ENCODE measurements around the gene RPIA. TPM values are rescaled to one million over a fixed set of nuclear protein-coding genes. Genes with fewer than 3 reads are reported as not detected.

RPIA gene
- total RNA-seq, 2 experiments from 2014 or later = 31.6 to 68.1 TPM

GRCh38 chr2:88714667-88715066 lies 23.2 kb downstream of the RPIA start:
- Histone ChIP-seq H2AFZ (ENCODE audit: low read length) (no peak overlapping the region), H3K4me1 (ENCODE audit: insufficient read depth, low read length, poor library complexity, severe bottlenecking) (no peaks in the 10 kb centered on the region), H3K36me3 (ENCODE audit: insufficient read depth, low read length) (peaks cover 72% of the 10 kb centered on the region), H3K4me3 (ENCODE audit: low read depth, low read length, poor library complexity, severe bottlenecking) (no peak overlapping the region), H4K20me1 (ENCODE audit: insufficient read depth, low read length) (no peaks in the 10 kb centered on the region), H3K79me2 (ENCODE audit: insufficient read depth, low read depth, low read length) (peaks cover 3% of the 10 kb centered on the region; the same call in 1 of the 2 replicates), H3K4me2 (ENCODE audit: low read length) (no peak overlapping the region), H3K9me3 (ENCODE audit: low read length) (peaks cover 16% of the 10 kb centered on the region), H3K27ac (ENCODE audit: low read depth, low read length, poor library complexity, severe bottlenecking) (no peak overlapping the region), H3K9me2 (ENCODE audit: insufficient read depth, low read length) (no peaks in the 10 kb centered on the region)
- ChIA-PET POLR2A (interaction anchor here (1.3 kb wide), 1 partner anchor 12 kb away, joined by 3 read pairs; no protein-coding TSS in a partner anchor), CTCF (ENCODE audit: unreplicated experiment) (no interaction called here)
- no TSS peak for BruUV-seq (replicated peaks)
- intact Hi-C loops (cut with micrococcal nuclease; ENCODE audit: unreplicated experiment) = no loop called here
- TF ChIP-seq CTCF (conservative IDR thresholded peaks at IDR 0.05; ENCODE audit: low read length) (no peak), EZH2phosphoT487 (IDR thresholded peaks at IDR 0.05; ENCODE audit: borderline replicate concordance, low read depth, low read length) (no peak)
- no peak for DNase-seq (ENCODE audit: low spot score)

DNA sequence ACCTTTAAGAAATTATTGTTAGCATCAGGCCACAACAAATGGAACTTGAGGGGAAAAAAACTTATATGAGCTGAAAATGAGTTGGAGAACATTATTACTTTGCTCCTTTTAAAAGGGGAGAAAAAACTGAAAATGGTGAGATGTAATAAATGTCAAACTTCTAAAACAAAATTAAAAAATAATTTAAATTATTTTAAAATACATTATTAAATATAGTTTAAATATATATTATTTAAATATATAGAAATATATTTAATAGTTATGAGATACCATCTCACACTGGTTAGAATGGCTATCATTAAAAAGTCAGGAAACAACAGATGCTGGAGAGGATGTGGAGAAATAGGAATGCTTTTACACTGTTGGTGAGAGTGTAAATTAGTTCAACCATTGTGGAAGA lies 28.9 kb downstream of the RPIA start:
- H3K79me2 ChIP-seq (ENCODE audit: insufficient read depth, low read depth, low read length) = peaks cover 9% of the 10 kb centered on the region; the same call in 1 of the 2 replicates
- no peak overlapping the region for H3K4me2 ChIP-seq (ENCODE audit: low read length)
- no peak overlapping the region for H3K4me3 ChIP-seq (ENCODE audit: low read depth, low read length, poor library complexity, severe bottlenecking)
- ChIA-PET CTCF (ENCODE audit: unreplicated experiment) (no interaction called here), POLR2A (no interaction called here)
- no peaks in the 10 kb centered on the region for H3K4me1 ChIP-seq (ENCODE audit: insufficient read depth, low read length, poor library complexity, severe bottlenecking)
- no peak for DNase-seq (ENCODE audit: low spot score)
- H3K36me3 ChIP-seq (ENCODE audit: insufficient read depth, low read length) = peaks cover 69% of the 10 kb centered on the region
- no peak overlapping the region for H3K27ac ChIP-seq (ENCODE audit: low read depth, low read length, poor library complexity, severe bottlenecking)
- TF ChIP-seq CTCF (conservative IDR thresholded peaks at IDR 0.05; ENCODE audit: low read length) (no peak), EZH2phosphoT487 (IDR thresholded peaks at IDR 0.05; ENCODE audit: borderline replicate concordance, low read depth, low read length) (no peak)
- H4K20me1 ChIP-seq (ENCODE audit: insufficient read depth, low read length) = no peaks in the 10 kb centered on the region
- no peaks in the 10 kb centered on the region for H3K9me2 ChIP-seq (ENCODE audit: insufficient read depth, low read length)
- H3K9me3 ChIP-seq (ENCODE audit: low read length) = peaks cover 26% of the 10 kb centered on the region
- intact Hi-C loops (cut with micrococcal nuclease; ENCODE audit: unreplicated experiment) = no loop called here
- no peak overlapping the region for H2AFZ ChIP-seq (ENCODE audit: low read length)
- BruUV-seq (replicated peaks) = no TSS peak

- Histone ChIP-seq H3K4me1 (ENCODE audit: insufficient read depth, low read length, poor library complexity, severe bottlenecking) (no peaks in the 10 kb centered on the region), H3K36me3 (ENCODE audit: insufficient read depth, low read length) (peaks cover 65% of the 10 kb centered on the region), H4K20me1 (ENCODE audit: insufficient read depth, low read length) (no peaks in the 10 kb centered on the region), H2AFZ (ENCODE audit: low read length) (no peak overlapping the region), H3K4me2 (ENCODE audit: low read length) (no peak overlapping the region), H3K9me2 (ENCODE audit: insufficient read depth, low read length) (no peaks in the 10 kb centered on the region), H3K4me3 (ENCODE audit: low read depth, low read length, poor library complexity, severe bottlenecking) (no peak overlapping the region), H3K9me3 (ENCODE audit: low read length) (peaks cover 26% of the 10 kb centered on the region), H3K27ac (ENCODE audit: low read depth, low read length, poor library complexity, severe bottlenecking) (no peak overlapping the region), H3K79me2 (ENCODE audit: insufficient read depth, low read depth, low read length) (peaks cover 9% of the 10 kb centered on the region; the same call in 1 of the 2 replicates)
- no peak for DNase-seq (ENCODE audit: low spot score)
- CTCF ChIA-PET (ENCODE audit: unreplicated experiment) = no interaction called here
- no TSS peak for BruUV-seq (replicated peaks)
- TF ChIP-seq CTCF (conservative IDR thresholded peaks at IDR 0.05; ENCODE audit: low read length) (no peak), EZH2phosphoT487 (IDR thresholded peaks at IDR 0.05; ENCODE audit: borderline replicate concordance, low read depth, low read length) (no peak)
- intact Hi-C loops (cut with micrococcal nuclease; ENCODE audit: unreplicated experiment) = no loop called here
- POLR2A ChIA-PET = interaction anchor here (0.6 to 2.4 kb wide), 2 partner anchors 10 to 45 kb away, joined by 3 to 10 read pairs; no protein-coding TSS in a partner anchor
Observed at GRCh38 chr2:88721268-88721667, 29.8 kb downstream of the RPIA start.
